ENCODE data around the gene RAI2.

- TF ChIP-seq CTCF (IDR thresholded peaks at IDR 0.05) = no peak
- TF ChIP-seq POLR2AphosphoS5 (IDR thresholded peaks at IDR 0.05) = no peak
Measured at GRCh38 chrX:17801431-17801830, 59.7 kb downstream of the RAI2 start.
